GM19372 (cell line): ENCODE measurements around the gene RABGGTA.

ENCODE experiments used
- ATAC-seq: cut with Tn5 transposase; IDR thresholded peaks from one replicate; pipeline ENCODE4 v1.9.1; 2021; ENCODE audit warnings: mild to moderate bottlenecking, low read depth, moderate library complexity; ENCODE audit not compliant: unreplicated experiment

RABGGTA gene

DNA sequence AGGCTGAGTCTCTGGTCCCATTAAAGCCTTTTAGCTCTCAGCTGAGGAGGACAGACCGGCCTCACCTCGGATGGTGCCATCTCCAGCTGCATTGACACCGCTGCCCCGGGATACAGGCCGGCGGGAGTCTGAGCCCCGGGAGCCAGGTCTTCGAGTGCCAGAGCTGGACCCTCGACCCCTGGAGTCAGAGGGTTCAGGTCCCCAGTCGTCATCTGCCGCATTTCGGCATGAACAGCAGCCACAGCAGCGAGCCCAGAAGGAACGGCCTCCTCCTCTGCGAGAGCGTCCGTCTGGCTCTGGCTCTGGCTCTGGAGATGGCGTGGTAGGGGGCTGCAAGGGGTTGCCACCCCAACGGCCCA, 9.4 kb downstream of the RABGGTA start:
- no peak for ATAC-seq

DNA sequence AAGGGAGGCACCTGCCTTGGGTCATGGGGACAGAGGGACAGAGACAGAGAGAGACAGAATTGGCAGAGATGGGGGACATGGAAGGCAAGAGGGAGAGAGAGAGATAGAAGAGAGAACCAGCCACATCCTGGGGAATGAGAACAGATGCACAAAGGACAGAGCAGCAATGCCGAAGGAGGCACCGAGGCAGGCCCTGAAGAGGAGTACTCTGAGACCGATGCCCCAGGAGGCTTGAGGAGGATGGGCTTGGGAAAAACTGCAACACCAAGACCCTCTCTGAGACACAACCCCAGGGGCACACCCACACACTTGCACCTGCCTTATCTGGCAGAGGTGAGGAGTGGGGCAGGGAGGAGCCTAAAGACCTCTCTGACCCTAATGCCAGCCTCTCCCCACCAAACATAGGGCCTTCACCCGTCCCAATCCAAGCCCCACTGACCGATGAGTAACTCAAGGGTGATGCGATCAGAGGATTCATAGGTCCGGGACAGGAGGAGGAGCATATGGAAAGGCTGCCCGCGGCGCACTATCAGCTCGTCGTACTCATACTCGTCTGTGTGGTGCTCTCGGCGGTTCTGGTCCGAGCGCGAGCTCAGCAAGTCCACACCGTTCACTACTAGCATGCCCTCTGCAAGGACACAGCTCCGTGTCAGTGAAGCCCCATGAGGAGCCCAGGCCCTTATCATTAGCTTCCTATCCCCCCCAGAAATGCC, 10.0 kb downstream of the RABGGTA start:
- ATAC-seq = no peak

DNA sequence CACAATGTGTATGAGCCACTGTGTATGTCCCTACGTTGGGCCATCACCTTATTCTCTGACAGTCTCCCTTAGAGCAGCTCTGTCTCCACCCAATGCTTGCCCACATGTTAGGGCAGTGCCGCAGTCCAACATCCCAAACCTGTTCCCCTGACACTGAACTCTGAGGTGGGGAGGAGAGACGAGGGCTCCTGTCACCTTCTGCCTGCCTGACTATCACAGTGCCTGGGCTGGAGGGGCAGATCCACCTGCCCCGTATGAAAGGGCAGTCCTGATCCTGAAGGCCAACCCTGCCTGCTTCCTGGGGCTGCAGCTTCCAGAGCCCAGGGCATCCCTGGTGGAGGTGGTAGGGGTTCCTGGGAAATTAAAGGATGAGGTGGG, 10.6 kb downstream of the RABGGTA start:
- ATAC-seq = no peak

DNA sequence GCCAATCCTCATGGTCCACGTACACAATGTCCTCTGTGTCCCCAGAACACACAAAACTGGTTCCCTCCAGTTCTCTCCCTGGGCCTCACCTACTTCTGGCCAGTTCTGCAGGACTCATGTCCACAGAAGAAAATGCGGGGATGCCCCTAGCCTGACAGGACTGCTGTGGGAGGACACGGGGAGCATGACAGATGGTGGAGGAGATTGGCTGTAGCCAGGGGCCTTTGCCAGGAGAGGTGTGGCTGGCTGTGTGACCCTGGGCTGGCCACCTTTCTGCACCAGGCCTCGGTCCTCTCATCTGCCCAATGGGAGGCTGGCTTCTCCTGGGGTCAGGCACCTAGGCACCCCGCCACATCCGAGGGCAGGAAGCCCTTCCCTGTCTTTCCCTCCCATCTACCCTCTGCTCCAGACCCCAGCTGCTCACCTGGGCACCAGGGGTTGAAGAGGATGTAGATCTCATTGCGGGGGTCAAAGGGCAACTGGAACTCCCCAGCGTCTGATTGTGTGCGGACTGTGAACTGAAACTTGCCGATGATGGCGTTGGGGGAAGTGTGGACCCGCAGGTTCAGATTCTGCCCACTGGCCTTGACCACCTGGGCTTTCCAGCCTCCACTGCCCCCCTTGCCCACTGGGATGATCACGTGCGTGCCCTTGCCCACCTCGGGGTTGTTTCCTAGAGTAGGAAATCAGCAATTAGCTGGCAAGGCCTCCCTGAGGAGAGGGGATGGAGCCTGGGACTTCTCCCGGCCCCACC, 11.2 kb downstream of the RABGGTA start:
- no peak for ATAC-seq

DNA sequence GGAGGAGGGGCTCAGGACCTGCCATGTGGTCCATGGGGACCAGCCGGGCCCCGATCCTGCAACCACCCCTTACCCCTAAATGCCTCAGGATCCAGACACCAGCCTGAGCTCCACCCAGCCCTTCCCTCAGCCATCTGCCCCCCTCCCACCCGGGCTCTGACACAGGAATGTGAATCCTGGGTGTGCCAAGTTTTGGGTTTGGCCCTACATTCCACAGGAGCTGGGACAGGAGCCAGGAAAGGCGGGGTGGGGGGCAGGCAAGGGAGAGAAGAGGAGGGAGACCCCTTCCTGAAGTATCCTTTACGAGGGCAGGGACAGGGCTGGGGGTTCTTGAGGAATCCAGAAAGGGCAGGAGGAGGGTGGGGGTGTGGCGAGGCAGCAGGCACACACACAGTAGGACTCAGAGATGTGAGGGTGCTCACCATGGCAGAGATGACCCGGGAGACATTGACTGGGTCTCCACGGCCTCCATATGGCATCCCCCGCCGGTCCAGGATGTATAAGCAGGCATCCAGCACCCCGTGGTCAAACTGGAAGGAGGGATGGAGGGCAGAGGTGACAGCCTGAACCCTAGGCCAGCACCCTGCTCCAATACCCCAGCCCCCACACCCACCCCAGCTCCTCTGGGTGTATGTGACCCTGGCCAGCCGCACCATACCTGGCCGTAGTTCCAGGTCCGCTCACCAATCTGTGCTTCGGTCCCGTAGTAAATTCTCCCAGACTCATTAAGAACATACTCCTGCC, 11.9 kb downstream of the RABGGTA start:
- no peak for ATAC-seq

DNA sequence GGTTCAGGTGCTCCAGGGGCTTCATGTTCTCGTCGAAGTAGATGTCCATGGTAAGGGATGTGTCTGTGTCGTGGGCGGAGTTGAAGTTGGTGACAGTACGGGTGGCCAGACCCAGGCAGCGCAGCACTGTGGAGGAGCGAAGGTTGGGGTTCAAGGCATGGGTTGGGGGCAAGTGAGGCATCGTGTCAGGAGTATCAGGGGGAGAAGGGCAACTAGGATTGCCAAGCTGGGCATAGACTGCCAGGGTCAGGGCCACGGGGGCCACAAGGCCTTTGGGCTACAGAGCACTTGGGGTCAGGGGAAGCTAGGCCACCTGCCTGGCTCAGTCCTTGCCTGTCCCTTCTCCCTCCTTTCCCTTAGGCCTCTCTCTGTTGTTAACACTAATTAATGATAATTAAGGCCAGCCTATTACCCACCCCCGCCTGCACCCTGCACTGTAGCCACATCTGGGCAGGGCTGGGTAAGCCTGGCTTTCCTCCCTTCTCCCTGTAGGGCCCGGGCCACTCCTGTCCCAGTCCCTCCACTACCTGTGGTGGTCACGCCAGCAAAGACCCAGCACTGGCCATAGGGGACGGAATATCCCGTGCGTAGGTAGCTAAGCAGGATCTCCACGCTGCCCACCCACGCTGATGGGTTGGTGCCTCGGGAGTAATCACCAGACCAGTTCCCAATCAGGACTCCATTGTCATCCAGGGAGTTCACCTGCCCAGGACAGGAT, 12.7 kb downstream of the RABGGTA start:
- no peak for ATAC-seq

DNA sequence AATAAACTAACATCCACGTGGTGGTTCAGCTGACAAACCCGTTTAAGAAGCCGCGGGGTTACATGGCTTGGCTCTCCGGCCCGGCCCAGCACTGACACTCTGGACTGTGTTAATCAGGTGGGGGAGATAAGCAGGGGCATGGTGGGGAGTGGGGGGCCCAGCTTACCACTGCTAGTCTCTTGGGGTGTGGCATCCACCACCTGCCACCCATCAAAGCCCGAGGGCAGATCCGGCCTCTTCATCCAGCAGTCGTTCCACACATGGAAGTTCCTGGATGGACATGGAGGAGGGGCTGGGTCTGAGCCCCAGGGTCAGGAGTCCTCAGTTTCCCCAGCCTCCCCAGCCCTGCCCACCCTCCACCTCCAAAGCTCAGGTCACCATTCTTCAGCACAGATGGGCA, 13.3 kb downstream of the RABGGTA start:
- no peak for ATAC-seq

DNA sequence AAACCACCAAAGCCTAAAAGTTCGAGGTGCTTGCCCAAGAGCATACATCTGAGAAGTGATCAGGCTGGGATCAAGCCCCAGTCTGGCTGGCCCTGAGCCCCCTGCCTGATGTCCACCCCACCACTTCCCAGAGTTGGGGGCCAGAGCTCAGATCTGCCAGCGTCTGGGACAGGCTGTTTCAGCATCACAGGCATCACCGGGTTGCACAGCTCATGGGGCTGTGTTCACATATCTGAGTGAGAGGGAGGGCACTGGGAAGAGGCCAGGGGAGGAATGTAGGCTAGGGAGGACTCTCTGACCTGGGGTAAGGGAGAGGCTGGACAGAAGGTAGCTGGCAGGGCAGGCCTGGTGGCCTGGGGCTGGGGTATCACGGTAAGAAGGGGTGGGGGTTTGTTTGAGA, 14.4 kb downstream of the RABGGTA start:
- no peak for ATAC-seq

DNA sequence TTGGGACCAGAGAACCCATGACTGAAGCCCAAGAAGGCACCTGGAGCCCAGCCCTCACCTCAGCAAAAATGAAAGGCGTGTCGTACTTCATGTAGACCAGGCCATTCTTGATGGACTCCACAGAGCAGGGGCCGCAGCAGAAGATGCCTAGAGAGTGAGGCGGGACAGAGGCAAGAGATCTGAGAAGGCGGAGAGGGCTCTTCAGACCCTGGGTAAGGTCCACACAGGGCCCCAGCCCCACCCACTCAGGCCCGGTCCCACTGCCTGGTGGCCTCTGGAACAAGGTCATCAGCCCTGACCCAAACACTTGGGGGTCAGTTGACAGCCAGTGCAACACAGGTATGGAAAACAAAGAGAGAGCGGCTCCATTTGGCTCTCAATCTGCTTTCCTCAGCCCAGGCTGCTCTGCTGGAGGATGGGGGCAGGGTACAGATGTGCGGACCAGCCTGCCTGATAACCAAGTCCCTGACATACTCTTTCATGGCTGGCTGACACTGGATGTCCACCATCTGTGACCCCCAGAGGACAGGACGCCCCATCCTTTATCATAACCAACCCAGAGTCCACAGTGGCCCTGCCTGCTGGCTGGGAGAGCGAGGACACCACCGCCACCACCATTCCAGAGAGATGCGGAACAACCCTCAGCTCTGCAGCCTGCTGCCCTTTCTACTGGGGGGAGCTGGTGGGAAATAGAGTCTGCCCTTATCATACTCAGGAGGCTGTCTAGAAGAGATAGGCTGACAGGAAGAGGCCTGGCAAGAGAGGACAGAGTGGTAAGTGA, 15.3 kb downstream of the RABGGTA start:
- no peak for ATAC-seq

DNA sequence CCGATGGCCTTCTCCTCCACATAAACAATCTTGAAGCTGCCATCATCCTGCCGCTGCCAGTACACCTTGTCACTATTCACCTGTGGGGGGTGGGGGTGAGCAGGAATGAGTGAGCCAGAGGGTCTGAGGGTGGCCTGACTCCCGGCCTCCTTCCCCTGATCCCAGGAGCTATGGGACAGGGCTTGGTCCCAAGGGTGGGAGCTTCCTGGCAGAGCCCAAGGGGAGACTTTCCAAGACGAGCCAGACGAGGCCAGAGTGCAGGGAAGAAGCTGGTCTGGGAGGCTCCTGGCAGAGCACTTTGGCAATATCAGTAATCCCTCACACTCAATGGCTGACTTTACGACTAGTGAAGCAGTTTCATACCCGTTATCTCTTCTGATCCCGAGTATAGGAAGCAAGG, 16.0 kb downstream of the RABGGTA start:
- ATAC-seq = no peak

DNA sequence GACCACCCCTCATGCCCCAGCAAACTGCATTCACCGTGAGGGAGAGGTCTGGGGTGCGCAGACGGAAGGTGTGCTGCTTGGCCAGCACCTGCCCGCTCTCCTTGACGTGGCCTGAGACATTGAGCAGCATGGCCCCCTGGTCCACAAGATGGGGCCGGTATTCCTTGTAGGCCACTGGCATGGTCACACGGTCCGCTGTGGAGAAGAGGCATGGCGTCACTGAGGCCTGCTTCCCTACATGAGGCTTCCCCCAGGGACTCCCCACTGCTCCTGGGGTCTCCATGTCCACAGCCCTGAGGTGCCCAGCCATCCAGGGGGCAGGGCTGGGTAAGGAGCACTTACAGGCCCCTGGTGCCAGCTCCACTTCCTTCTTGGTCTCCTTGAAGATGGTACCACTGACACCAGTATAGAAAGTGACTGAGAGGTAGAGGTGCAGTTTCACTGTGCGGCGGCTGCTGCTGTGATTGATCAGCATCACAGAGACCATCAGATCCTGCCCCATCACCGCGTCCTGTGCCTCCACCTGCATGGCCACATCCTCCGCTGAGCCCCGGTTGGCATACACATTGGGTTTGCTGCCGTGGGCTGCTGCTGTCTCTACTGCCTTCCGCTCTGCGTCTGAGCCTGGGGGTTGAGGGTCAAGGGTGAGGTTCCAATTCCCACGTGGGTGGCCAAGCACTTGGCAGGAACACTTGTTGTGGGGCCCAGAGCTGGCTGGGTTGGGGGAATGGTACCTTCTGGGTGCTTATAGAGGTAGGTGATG, 16.6 kb downstream of the RABGGTA start:
- no peak for ATAC-seq

DNA sequence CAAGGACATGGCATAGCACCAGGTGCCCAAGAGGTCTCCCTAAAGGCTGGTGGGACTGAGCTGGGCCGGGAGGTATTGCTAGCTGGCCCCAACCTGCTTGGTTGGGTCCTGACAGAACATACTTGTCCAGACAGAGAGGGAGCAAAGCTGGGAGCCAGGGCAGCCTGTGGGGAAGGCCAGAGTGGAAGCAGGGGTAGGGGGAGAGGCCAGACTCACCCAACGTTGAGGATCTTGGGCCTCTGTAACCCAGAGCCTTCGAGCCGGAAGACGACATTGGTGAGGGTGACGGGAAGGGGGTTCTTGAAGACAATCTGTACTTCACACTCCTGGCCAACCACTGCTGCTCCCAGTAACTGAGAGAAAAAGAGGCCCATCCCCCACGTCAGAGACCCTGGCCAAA, 17.5 kb downstream of the RABGGTA start:
- no peak for ATAC-seq

DNA sequence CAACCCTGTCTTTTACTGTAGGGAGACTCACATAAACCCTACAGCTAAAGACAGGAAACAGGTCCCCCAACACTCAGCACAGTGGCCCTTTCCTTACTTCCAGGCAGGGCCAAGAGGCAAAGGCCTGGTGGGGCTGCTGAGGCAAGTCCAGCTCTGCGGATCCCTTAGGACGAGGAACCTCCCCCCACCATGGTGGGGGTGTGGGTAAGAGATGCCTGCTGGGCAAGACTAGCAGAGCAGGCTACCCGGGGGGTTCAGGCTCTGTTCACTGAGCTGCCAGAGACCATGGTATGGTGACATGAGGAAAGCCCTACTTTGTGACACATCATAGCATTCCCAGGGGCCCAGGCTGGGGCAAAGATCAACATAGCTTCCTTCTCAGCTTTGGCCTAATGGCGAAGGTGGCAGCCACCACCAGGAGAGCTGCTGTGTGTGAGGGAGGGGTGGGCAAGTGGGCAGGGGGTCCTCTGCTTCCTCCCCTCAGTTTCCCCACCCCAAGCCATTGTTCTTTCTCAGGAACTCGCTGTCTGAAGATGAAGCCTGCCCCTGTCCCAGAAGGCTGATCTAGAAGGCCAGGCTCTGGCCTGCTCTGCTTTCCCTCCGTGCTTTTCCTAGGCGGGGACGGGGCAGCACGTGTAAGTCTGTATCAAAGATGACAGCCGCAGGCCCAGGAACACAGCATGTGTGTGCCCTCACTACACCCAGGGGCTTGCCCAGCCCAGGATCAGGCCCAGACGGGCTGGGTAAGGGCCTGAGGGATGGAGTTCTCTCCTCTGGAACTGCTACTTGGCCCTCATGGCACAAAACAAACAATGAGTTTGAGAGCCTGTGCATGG, 18.9 kb downstream of the RABGGTA start:
- ATAC-seq = no peak

DNA sequence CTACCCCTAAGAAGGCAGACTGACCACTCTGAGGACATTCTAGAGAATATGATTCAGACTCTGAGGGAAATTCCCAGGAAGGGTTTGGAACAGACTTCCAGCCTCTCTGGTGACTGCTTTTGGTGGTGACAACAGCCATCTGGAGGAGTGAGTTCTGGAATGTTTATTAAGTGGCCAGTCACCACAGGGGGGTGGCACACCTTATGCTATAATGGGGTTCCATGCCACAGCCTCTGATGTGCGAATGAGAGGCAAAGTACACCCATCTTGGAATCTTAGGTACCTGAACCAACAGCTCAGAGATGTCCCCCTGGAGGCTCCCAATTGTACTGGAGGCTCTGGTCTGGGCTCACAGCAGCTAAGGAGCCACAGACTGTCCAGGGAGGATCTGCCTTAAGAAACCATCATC, 19.5 kb downstream of the RABGGTA start:
- no peak for ATAC-seq

DNA sequence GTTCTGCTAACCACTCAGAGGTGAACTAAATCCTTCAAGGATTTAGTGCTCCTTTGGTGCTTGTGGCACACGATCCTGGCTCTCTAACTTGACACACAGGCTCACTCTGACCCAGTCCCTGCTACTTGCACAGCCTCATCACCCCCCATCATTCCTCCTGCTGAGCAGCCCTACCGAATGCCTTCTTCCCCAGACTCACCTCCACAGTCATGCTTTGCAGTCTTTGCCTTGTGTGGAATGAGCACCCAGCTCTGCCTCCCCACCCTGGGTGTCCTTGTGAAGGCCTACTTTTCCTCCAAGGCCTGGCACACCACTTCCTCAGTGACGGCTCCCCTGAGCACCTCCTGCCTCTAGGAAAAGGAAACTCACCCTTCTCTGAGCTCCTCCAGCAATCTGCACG, 21.0 kb downstream of the RABGGTA start:
- ATAC-seq = no peak

DNA sequence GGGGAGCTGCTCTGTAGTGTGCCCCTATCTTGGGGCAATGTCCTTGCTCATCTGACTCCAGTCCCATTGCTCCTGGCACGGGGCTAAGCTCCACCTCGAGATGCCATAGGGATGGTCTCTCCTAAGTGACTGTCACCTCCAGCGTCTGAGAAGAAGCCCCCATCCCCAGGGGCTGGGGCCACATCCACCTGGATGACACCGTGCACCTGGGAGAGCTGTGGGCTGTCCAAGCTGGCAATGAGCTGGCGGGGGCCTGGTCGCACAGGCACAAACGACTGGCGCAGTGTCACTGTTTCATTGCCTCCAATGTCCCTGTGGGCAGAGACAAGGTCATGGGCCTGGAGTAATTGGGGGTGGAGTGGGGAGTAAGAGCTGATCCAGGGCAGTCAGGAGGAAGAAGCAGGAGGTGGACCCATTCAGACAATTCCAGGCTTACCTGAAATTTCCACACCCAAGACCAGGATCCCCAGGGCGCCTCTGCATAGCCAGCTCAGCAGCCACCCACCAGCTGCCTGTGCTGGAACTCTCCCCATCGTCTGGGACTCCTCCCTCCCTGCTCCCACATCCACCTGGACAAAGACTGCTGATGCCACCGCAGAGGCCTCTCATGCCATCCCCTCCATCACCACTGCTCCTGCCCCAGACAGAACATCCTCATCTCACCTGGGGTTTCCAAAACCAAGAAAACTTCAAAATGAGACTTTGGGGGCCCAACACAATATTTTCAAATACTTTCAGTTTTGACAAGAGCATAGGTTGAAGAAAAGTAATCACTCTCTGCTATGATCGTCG, 22.0 kb downstream of the RABGGTA start:
- ATAC-seq = no peak

DNA sequence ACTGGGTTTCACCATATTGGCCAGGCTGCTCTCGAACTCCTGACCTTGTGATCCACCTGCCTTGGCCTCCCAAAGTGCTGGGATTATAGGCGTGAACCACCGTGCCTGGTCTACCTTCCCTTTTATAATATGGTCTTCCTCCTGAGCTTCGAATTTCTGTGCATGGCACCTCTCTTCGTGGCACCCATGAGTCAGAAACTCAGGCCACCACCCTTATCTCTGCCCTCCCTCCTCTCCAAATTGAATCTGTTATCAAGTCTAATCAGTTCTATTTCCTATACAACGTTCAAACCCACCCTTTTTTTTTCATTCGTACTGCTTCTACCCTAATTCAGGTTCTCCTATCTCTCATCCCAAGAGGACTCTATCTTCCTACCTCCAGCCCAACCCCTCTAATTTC, 24.0 kb downstream of the RABGGTA start:
- no peak for ATAC-seq

DNA sequence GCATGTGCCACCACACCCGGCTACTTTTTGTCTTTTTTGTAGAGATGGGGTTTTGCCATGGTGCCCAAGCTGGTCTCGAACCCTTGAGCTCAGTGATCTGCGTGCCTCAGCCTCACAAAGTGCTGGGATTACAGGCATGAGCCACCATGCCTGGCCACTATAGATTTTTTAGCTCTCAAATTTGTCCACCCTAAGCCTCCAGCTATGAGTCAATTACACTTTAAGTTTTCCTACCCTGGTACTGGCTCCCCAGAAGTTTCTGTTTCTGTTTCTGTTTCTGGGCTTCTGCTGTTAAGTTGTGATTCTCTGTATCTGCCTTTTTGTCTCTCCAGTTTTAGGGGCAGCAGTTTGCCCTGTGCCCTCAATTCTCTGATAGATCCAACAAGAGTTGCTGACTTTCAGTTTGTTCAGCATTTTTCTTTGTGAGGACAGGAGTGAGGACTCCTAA, 24.6 kb downstream of the RABGGTA start:
- ATAC-seq = no peak
